Activated T-cell treated with anti-CD3 and anti-CD28 coated beads for 24 hours (primary cell): ENCODE data around the gene GHRL.

ENCODE experiments used
- DNase-seq: peaks from one replicate; pipeline ENCODE4 v3.0.0-alpha.2; 2020; ENCODE audit warnings: low read depth

The GHRL gene

DNA sequence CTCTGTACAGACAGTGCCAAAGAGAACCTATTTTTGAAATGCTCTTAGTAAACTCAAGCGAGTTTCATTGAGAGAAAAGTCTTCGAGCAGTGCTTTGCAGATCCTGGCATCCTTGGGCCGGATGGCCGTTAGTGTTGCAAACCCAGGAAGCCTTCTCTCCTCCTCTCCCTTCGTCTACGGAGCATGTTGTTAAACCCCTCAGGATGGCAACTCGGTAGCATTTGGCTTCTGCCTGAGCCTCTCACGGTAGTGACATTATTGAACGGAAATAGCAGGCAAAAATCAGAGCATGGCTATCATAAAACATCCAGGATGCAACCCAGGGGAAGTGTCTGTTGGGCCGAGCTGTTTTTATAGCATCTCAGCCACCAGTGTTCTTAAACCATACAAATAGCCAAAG lies 34.8 kb upstream of the GHRL start:
- no peak for DNase-seq

DNA sequence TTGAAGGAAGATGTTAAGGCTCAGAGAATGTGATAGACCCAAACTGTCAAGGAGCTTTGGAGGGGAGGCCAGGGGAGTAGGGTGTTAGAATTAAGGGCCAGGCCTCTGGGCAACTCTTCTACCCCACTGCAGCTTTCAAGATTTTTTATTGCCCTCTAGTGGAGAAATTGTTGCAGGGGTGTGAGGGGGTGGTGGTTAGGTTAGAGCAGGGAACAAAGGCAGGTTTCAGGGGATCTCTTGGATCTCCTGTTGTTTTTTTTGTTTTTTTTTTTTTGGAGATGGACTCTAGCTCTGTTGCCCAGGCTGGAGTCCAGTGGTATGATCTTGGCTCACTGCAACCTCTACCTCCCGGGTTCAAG lies 29.6 kb upstream of the GHRL start:
- no peak for DNase-seq

DNA sequence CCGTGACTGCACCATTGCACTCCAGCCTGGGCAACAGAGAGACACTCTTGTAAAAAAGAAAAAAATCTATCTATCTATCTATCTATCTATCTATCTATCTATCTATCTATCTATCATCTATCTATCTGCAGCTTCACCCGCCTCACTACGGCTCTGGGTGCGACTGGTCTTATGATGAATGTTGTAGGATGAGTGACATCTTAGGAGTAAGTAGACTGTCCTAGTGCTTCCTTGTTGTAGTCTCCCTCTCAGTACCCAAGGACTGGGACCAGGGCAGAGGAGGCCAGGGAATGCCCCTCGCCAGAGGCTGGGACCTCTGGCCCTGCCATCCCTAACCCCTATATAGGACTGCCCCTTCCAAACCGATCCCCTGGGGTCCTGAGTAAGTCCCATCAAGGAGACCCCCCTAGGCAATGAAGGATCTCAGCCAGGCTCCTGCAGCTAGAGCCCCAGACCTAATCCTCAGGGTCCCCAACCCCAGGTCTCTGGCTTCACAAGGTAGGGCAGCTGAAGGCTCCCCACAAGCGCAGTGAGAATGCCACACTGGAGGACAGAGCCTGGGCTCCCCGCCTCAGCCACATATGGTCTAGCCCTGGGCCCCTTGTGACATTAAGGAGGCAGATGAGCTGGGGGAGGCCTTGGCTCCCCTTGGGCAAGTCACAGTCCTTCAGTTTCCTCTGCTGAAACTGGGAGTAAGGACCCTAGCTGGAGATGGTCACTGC lies 29.0 kb upstream of the GHRL start:
- no peak for DNase-seq

DNA sequence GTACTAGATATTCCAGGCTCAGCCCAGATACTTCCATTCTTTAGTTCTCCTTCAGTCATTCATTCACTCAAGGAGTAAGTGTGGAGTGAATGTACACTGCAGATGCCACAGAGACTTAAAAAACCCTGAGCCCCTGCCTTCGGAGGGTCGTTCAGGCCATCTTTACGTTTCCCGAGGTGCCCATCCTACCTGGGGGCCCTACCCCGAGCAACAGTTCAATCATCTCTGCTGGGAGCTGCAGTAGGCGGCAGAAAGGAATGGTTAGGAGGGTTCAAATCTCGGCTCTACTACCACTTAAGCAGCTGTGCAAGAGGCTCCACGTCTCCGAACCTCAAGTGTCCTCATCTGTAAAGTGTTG lies 27.6 kb upstream of the GHRL start:
- no peak for DNase-seq

DNA sequence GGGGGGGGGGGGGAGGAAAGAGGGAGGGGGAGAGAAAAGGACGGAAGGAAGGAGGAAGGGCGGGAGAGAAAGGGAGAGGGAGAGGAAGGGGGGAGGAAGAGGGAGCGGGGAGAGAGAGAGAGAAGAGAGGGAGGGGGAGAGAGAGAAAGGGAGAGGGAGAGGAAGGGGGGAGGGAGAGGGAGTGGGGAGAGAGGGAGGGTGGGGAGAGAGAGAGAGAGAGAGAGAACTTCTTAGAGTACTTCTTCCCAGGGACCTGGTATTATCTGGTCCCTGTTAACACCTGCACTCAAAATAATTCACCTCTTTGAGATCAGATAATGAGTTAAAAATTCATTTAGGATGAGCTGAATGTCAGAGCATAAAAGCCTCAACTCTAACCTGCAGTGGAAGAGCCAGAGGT lies 27.1 kb upstream of the GHRL start:
- no peak for DNase-seq

DNA sequence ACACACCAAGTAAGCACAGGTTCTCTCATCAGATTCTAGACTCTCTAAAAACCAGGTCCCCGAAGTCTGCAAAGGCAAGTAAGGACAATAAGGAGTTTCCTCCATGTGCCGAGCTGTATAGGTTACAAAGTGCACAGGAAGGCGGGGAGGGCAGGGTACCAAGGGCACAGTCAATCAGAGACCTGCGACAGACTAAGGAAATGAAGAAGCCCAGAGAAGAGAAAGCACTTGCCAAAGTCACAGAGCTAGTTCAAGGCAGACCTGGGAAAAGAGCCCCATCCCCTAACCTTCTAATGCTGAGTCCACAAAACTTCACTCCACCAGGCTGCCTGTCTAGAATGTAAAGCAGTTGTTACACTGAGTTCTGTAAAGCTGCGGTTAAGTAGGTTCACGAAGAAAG lies 26.5 kb upstream of the GHRL start:
- no peak for DNase-seq

DNA sequence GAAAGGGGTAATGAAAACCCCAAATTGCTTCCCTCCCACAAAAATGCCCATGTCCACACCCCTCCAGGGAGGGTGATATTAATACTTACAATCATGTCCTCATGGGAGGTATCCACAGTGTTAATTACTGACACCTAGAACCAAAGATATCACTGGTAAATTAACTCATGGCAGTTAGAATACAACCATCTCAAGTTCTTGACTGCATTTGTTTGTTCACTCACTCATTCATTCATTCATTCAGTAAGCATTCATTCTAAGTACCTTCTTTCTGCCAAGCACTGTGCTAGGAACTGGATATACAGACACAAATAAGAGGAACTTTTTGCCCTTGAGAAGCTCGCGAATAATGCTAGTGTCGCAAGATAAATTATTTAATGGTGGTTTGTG lies 25.2 kb upstream of the GHRL start:
- no peak for DNase-seq

DNA sequence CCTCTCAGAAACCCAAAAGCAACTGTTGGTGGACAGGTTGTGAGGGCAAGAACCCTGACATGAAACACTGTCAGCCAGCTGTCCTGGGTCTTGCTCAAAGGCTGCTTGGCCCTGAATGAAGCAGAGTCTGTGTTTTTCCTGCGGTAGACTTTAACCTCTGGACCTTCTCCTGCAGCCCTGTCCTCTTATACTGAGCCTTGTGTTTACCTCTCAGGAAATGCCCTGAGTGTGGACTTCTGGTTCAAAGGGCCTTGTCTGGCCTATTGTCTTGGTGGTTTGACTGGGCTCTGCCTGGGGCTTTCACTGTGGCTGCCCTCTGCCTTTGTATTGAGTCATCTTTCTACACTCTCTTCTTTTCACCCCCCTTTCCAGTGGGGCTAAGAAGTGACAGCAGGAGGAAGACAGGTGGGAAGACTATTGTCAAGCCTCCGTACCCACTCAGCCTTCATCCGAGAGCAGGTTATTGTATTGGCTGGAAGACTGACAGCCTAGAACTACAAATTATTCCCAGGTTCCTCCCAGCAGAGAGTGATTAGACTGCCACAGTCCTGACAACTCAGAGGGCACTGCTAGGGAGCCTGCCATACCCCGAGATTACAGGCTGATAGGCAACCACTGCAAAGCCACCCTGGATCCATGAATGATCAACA lies 24.7 kb upstream of the GHRL start:
- no peak for DNase-seq

DNA sequence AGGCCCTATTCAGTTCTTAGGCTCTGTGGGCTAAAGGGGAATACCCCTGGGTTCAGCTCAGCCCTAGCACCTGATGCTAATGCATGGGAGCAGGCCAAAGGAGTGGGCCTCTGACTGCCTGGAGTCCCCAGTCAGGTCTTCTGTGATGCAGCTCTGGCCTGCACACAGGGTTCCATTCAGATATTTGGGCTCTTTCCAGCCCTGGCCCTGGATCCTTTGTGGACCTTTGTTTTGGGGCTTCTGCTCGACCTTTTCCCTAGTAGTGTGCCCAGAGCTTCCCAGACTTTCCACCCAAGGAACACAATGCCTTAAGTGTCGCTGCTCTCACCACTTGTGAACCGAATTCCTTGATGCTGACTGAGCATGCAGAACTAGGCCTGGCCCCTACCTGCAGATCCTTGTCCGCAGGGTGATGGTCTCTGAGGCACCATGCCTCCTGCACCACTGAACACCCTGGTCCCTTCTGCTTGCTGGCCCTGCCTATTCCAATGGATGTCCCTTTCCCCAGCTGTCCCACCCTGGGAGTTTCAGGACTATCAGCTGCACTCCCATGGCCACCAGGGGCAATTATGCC lies 23.1 kb upstream of the GHRL start:
- DNase-seq = no peak

DNA sequence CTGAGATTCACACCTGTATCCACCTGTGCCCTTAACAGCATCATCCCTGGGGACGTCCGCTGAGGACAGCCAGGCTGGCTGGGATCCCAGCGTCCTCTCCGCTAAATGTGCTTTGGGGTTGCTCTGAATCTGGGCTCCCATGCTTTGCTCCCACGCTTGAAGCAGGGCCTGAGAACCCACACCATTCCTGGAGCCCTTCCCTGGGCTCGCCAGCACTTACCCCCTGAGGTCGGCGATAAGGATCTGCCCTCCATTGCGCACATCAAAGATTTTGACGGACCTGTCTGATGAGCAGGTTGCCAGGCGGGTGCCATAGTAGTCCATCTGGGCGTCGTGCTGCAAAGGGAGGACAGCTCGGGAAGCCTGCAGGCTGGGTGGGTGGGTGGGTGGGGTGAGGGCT lies 22.4 kb upstream of the GHRL start:
- no peak for DNase-seq

DNA sequence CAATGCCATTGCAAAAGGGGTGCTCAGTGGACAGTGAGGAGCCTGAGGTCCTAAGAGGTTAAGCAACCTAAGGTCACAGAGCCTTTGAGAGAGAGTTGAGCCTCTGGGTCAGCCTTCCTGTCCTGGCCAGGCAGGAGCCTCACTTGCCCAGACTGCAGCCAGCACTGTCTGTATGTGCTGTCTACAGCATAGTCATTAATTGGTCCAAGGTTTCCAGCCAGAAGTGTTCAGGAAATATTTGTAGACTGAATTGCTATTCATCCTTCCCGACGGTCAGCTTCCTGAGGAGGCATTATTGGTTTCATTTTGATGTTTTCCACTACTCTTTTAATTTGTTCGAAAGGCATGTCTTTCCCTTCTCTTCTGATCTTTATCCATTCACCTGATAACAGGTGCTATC lies 20.1 kb upstream of the GHRL start:
- no peak for DNase-seq

DNA sequence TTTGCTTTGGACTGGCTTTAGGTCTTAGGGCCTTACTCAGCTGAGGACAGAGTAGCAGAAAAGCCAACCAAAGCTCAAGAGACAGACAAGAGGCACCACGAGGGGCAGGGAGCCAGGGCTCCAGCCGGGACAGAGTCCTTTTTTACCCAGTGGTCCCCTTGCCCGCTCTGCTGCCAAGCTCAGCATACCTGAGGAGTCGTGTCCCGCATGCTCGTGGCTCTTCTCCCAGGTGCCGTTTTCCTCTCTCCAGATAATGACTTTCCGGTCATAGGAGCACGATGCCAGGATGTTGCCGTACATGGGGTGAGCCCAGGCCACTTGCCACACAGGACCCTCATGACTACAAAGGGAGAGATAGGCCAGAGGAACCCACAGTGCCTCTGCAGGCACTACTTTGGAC lies 19.6 kb upstream of the GHRL start:
- DNase-seq = no peak

DNA sequence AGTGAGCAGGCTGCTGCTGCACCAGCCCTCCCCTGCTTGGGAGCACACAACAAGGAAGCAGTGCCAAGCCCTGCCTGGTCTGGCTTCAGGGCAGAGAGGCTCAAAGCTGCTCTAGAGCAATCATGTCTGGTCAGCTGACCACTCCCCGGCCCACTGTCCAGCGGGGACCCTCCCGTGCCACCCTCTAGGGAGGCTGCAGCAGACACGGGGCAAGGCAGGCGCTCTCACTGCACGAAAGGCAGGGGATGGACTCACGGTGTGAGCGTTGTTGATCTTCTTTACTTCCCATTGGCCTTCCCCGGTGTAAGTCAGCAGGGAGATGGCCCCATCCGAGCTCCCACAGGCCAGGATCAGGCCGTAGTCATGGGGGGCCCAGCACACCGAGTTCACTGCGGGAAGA lies 19.0 kb upstream of the GHRL start:
- no peak for DNase-seq

DNA sequence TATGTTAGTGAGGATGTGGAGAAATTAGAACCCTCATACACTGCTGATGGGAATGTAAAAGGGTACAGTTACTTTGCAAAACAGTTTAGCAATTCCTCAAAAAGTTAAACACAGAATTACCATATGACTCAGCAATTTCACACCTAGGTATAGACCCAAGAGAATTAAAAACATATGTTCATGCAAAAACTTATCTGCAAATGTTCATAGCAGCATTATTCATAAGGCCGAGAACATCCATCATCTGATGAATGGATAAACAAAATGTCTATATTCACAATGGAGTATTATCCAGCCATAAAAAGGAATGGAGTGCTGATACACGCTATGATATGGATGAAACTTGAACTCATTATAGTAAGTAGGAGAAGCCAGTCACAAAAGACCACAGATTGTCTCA lies 17.8 kb upstream of the GHRL start:
- no peak for DNase-seq

DNA sequence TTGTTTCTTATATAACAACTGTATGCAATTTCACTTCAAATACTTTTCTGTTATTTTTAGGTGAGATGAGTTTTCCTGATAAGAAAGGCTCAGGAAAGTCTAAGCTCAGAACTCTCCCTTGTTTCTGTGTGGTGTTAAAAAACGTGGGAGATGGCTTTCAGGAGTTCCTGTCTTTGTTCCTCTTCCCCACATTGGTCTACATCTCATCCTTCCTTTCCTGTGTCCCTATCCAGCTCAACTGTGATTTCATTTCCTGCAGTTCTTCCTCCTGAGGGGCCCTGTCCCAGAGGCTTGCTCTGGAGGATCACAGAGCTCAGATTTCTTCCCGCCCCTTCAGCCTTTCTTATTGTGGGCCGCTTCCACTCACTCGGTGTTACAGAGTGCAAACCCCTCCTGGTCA lies 17.0 kb upstream of the GHRL start:
- DNase-seq = no peak

DNA sequence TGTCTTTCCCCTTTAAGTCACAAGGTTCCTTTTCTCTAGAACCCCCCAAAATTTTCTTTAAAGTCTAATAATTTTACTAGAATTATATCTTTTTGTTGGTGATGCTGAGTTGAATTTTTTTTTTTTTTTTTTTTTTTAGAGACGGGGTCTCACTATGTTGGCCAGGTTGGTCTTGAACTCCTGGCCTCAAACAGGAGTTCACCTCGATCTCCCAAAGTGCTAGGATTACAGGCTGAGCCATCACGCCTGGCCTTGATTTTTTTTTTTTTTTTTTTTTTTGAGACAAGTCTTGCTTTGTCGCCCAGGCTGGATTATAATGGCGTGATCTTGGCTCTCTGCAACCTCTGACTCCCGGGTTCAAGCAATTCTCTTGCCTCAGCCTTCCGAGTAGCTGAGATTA lies 15.9 kb upstream of the GHRL start:
- no peak for DNase-seq

DNA sequence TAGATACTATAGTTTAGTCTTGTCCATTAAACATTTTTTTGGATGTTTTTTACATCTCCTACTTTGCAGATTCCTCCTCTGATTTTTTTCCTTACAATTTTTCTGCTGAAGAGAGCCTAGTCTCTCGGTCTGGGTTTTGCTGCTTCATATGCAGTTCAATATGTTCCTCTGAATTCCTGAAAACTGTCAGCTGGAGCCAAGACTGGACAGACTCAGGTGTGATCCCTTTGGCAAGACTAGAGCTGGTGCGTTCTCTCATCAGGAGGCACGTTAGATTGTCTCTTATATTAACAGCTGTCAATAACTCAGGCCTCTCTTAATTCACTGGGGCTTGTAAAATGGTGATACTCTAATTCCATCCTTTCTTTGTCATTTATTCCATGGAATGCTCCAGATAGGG lies 13.4 kb upstream of the GHRL start:
- DNase-seq = no peak

DNA sequence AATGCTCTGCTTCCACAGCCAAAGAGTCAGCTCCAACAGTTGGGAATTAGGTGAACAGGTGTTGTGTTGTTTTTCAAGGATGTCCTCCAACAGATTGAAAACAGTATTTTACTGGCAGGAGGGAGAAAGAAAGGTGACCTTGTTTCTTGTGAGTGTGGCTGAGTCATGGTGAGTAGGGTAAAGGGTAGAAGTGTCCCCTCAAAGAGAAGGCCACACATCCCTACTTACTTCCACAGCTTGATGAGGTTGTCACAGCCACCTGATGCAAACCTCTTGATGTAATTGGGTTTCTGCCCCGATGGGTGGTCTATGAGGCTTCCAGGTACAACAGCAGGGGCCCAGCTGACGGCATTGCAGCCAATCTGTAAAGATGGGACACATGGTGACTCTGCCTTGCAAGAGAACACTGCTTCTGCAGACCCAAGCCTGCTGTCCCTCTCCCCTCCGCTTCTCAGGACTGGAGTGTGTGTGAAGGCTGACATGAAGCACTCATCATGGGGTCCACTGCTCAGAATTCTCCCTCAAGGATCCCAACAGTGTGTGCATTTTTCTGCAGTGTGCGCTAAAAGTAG lies 12.7 kb upstream of the GHRL start:
- no peak for DNase-seq

DNA sequence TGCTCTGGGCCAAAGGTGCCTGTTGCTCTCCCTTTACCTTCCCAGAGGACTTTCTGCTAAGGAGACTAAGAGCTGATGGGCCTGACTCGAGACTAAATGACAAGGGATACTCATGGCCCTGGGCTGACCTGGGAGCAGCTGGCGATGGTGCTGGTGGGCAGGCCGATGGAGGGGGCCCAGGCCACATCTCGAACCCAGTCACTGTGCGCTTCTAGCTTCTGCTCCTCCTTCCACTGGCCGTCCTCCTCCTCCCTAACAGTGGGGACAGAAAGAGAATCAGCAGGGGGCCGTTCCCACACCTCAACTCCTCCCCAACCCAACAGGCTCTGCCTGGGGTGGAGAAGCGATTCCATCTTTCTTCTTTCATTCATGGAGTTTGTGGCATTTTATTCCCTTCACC lies 12.2 kb upstream of the GHRL start:
- DNase-seq = no peak

DNA sequence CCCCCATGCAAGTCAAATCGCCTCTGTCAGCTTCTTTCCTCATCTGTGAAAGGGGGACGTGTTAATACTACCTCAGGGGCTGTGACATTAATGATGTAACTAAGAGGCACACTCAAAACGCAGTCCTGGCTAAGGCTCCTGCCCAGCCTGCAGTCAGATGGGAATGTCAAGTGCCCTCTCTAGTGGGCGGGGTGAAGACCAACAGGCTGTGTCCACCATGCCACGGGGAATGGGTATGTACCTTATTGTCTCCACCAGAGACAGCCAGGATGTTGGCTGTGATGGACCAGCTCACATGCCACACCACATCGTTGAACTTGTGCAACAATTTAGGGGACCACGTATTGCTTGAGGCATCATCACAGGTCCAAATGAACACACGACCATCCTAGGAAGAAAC lies 11.0 kb upstream of the GHRL start:
- no peak for DNase-seq

DNA sequence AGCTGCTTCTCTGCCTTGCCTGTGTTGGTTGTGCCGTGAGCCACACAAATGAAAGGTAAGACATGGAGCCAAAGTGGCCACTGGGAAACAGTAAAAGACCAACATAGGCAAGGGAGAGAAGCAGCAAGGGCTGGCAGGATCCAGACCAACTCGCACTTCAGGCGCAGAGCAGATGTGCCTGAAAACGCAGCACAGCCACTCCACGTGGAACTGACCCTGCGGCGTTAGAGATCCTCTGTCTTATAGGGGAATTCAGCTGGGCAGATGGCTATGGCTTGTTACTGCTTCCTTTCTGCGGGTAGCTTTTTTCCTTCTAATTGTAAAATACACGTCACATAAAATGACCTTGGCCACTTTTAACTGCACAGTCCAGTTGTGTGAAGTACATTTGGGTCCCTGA lies 10.4 kb upstream of the GHRL start:
- DNase-seq = no peak

DNA sequence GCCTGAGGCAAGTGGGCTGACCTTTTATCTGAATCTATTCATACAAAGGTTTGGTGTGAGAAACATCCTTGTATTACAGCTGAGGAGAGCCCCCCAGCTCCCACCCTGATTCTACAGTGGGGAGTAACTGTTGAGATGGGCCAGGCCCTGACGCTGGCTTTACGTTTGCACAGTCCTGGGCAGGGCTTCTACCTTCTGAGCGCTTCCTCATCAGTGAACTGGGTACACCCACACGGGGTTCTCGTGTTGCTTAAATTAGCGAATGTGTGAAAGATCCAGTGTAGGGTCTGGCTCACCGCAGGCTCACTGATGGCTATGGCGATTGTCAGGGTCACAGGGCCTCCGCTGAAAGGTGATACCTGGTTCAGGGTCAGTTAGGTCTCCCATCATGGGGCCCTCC lies 7.3 kb upstream of the GHRL start:
- no peak for DNase-seq

DNA sequence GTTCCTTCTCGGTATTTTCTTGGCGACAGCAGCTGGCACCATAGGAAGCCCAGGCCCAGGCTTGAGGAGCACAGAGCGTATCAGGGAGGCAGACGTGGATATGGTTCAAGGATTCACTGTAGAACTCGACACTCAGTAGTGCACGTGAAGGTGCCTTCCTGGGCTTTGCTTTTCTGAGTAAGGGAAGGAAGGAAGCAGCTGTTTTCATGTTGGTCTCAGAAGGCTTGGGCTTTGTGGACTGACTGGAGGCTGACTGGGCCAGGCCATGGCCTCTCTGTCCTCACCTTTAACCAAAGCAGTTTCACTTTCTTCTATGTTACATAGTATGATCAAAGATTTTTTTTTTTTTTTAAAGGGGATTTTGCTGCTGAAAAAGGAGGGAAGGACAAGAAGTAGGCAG lies 6.9 kb upstream of the GHRL start:
- DNase-seq = no peak

DNA sequence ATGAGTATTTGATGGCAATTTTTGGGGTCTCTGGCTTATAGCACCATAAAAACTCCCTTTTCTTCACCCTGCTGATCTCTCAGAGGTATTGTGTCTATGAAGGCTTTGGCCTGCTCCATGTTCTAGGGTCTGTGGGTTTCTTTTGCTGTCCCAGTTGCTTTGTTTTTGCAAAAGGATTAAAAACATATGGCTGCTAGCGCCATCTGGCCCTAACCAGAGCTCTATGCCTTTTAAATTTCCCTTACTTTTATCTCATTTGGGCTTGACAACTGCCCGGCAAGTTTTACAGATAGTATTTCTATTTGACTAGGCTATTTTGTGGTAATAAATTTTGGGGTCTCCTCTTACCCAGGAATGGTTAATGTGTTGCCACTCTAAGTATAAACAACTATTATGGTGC lies 6.4 kb upstream of the GHRL start:
- no peak for DNase-seq
